ENCODE data around the gene MAPT.

MAPT gene

DNA sequence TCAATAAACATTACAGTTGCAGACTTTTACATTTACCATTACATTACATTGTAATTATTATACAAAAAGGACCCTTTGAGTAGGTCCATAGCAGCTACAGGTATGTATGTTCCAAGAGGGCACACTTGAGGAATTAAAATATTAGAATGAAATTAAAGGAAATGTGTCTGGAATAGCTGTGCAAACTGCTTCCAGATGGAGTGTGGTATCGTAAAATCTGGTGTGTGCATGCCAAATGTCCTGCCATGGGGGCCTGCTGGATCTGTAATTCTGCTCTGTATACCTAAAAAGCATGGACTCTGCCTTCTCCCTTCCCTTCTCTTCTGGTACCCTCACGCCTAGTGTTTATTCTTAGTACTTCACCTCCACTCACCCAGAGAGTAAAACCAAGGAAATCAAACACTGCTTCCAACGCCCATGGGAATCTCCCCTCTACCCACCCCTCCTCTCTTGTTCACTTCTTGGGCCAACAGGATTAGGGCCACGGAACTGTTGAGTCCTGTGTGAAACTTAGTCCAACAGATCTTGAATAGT lies 143.4 kb downstream of the MAPT start:
- DNase-seq = no peak

DNA sequence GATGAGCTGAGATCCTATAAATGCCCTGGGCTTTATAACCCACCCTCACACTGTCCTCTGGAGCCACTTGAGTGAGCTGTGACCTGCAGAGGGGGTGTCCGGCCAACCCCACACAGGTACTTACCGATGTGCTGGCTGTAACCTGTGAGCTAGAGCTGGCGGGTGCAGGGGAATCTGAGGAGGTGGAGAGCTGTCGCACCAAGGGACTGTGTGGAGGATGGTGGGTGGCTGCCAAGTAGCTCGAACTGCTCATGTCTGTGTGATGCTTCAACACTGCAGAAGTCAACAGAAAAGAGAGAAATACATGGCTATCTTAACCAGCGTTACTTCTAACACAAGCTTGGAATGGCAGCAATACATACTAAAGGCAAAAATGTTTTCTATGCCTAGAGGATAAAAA lies 144.1 kb downstream of the MAPT start:
- DNase-seq = no peak

DNA sequence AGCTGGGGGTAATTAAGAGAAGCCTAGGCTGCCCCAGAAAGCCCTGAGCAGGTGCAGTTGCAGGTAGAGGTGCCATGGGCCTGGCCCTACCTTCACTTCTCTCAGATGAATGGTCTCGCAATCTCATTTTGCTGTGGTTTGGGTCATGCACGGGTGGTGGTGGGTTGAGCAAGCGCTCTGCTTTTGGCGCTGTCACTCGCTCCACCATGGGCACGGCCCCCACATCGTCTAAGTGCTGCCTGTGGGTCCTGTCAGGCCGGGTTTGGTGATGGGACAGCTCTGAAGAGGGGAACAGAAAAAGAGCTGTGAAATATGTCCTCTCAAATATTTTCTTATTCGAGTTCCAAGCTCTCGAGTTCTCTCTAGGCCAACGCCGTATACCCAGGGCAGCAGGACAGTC lies 144.6 kb downstream of the MAPT start:
- no peak for DNase-seq

DNA sequence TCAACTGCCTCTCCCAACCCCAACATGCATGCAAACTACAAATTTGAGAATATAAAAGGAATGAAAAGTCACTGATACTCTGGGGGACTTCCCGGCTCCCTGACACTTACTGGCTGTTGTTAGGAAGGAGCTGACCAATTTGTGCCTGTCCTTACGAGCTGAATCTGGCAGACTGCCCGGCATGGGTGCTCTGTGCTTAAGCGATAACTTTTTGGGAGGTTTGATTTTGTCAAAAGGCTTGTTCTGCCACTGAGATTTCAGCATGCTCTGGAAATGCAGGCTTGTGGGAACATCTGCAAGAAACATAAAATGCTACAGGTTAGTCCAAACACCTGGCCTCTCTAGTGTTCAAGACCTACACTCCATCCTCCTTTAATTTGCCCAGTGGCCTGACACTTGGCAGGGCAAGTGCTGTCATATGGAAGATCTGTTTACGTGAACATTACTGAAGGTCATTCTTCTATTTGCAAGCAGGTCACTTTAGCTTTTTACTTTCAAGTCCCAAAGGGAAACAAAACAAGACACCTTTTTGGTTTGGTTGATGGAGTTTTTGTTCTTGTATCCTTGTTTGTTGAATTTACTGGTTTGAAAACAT lies 145.3 kb downstream of the MAPT start:
- no peak for DNase-seq

DNA sequence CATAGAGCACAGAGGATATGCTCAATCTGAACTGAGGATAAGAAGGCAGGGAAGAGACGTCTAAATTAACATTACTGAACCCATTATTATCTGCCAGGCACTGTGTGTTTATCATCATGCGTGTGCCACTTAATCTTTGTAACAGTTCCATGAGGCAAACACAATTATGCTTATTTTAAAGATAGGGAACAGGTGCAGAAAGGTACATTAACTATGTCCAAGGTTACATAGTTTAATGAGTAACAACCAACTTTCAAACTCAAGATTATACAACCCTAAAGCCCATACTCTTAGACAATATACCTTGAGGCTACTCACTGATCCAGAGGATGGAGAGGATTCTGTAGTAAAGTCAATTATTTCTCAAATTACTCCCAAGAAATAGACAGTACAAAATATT lies 147.9 kb downstream of the MAPT start:
- DNase-seq = no peak

DNA sequence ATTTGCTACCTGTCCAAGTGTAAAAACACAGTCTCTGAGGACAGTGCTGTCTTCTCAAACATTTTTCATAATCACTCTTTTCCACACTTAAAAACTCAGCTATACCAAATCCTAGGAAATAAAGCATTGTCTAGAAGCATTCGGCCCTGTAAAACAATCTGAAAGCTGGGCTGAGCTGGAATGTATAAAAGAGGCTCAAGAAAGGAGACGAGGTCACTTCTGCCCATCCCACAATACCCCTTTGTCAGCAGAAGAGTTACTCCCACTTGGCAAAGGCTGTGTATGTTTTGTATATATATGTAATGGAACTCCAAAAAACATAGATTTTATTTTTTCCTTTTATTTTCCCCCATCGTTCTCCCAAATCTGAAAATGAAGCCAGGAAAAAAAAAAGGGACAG lies 148.6 kb downstream of the MAPT start:
- DNase-seq = no peak

DNA sequence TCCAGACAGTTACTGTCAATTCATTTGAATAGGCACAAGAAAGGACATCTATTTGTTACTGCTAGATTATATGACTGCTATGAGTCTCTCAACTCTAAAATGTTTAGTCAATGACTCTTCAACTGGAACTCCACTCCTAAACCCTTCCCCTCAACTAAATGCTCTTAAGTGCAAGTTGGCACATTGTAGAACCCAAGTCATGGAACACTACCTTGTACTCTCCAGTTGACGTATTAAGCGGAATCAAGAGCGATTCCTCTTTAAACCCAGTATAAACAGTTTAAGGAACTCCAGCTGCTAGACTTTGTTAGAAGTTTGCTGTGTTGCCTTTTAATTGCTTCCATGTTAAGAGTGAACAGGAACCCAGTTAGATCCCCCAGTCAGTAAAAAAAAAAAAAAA lies 149.3 kb downstream of the MAPT start:
- no peak for DNase-seq

DNA sequence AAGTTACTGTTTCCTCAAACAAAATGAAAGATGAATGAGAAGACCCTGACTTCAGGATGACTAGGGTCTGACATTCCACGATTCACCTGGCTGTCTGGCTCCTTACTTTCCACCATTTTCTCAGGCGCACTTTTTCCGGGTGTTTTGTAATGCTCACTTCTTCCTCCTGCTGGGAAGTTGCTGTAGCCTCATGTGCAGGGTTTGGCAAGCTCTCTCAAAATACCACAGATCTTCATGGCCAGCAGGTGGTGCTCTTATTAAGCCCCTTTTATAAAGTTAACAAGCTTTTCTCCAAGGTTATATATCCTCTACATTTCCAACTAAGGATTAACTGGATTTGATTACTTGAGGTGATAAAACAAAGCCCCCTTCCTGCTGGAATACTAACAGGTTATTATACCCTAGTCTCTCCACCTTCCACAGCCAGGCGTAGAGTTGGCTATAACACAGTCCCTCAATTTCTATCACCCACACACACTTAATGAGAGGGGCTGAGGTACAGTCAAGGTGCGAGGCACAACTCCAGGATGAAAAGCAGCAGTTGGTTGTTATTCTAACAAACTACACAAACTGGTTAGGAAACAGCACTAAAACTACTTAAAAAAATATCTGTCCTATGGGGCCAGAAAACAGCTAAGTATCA lies 150.1 kb downstream of the MAPT start:
- DNase-seq = peak; percentile 90

DNA sequence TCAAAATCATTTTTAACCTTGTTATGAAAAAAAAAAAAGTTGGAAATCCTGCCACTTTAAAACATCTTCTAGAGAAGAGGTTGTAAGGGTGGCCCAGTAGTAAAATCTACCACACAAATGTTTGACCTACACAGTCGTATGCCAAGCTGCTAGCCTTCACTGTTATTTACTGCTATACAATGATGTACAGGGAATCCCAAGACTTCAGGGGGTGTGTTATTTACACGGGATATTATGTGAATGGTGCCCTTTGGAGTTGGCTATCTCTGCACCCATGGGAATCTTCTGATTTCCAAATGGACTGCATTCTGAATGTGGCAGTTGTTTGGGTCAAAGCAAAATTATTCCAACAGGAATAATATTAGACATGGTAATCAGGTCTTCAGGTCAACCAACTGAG lies 150.6 kb downstream of the MAPT start:
- DNase-seq = no peak

DNA sequence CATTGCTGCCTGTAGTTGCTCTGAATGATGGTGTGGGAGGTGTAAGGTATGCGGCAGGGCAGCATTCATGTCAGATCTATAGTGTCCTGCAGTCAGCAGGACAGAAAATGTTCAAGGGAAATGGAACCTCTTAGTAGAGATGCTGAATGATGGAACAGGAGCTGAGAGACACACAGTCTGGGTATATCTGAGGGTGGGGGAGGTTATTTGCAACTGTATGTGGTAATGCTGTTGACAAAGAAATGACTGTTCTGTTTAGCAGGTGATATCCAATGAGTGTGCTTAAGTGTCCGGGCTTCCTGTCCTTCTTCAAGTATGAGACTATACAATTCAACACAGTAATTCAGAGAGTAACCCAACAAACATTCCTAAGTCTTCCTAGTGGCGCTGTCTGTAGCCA lies 151.3 kb downstream of the MAPT start:
- DNase-seq = no peak

DNA sequence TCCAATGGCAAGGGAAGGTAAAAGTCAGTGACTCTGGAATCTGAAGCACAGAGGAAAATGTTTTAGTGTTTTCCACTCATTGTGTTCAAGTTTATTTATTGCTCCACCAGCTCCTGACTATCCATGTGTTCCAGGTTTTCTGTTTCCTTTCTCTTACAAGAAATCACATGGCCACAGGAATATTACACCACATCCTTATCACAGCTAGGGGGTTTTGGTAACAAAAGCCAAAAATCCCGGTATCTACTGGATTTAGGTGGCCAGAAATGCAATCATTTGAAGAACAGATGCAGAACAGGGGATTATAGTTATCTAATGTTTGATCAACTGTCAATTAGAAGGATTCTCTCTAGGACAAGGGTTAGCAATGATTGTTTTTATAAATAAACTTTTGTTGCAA lies 152.6 kb downstream of the MAPT start:
- no peak for DNase-seq

DNA sequence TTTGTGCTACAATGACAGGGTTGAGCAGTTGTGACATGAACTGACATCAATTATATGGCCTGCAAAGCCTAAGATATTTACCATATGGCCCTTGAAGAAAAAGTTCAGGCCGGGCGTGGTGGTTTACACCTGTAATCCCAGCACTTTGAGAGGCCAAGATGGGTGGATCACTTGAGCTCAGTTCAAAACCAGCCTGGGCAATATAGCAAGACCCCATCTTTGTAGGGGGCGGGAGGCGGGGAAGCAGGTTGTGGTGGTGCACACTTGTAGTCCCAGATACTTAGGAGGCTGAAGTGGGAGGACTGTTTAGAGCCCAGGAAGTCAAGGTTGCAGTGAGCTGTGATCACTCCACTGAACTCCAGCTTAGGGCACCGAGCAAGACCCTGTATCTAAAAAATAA lies 153.0 kb downstream of the MAPT start:
- DNase-seq = no peak

DNA sequence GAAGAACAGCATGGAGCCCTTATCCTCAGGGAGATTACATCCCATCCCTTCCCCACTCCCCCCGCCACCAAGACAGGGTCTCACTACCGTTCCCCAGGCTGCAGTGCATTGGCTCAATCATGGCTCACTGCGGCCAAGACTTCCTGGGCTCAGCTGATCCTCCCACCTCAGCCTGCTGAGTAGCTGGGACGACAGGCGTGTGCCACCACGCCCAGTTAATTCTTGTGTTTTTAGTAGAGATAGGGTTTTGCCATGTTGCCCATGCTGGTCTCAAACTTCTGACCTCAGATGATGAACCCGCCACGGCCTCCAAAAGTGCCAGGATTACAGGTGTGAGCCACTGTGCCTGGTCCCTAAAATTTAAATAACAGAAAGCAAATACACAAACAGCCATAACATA lies 153.5 kb downstream of the MAPT start:
- no peak for DNase-seq

DNA sequence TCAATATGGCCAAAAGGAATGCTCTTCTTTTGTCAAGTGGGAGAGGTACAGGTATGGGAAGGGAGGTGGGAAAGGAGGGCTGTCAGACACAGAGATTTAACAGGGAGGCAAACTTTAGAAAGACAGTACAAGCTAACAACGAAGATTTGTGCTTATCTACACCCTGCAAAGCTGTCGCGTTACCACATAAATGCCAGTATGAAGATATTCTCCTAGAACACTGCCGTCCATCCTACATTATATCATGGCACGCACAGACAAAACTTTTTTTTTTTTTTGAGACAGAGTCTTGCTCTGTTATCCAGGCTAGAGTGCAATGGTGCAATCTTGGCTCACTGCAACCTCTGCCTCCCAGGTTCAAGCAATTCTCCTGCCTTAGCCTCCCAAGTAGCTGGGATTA lies 155.3 kb downstream of the MAPT start:
- no peak for DNase-seq

DNA sequence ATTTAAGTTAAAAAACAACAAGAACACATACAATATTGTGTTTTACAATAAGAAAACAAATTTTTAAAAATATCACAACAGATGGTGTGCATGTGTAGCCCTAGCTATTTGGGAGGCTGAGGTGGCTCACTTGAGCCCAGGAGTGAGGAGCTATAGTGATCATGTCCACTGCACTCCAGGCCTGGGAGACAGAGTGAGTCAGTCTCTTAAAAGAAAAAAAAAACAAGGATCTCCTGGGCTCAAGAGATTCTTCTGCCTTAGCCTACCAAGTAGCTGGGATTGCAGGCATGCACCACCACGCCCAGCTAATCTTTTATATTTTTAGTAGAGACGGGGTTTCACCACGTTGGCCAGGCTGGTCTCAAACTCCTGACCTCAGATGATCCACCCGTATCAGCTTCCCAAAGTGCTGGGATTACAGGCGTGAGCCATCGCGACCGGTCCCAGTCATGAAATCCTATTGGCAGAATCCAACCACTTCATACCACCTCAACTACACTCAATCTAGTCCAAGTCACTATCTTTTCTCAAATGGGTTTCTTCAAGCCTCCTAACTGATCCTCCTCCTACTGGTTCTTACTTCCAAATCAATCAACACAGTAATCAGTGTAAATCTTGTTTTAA lies 159.7 kb downstream of the MAPT start:
- DNase-seq = no peak

DNA sequence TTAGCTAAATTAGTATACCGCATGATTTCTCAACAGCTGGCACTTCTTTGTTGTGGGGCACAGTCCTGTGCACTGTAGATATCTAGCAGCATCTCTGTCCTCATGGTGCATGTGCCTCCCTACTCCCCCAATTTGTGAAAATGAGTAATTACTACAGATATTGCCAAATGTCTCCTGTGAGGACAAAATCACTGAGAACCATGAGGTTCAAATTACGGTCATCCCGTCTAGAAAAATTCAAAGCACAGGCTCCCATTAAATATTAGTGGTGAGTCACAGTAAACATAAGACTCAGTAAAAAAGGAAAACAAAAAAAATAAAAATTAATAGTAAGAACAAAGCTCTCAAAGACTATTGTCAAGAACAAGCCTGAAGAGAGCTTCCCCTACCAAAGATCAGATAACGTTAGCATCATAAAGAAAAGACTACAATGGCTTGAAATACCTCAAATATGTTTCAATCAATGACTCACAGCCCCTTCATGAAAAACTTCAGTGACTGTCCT lies 162.5 kb downstream of the MAPT start:
- no peak for DNase-seq

DNA sequence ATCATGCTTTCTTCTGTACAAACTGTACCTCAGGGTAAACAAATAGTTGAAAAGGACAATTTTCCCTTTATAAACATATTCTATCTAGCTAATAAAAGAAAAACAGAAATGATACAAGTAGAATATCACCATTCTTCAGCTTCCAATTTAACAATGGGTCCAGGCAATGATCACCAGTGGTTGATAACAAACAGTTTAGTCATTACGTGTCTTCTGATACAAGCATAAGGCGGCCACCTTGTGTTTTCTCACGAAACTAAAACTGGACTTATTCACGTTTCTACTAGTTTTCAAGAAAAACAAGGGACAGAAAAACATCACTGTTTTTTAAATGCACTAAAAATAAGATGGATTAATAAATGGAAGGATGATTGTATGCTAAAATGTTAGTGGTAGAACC lies 163.0 kb downstream of the MAPT start:
- DNase-seq = no peak

DNA sequence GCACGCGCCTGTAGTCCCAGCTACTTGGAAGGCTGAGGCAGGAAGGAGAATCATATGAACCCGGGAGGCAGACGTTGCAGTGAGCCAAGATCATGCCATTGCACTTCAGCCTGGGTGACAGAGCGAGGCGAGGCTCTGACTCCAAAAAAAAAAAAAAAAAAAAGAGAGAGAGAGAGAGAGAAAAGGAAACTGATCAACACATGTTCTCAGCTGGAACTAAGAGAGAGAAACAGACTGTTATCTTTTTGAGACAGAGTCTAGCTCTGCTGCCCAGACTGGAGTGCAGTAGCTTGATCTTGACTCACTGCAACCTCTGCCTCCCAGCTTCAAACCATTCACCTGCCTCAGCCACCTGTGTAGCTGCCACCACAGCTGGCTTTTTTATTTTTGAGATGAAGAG lies 165.1 kb downstream of the MAPT start:
- no peak for DNase-seq

DNA sequence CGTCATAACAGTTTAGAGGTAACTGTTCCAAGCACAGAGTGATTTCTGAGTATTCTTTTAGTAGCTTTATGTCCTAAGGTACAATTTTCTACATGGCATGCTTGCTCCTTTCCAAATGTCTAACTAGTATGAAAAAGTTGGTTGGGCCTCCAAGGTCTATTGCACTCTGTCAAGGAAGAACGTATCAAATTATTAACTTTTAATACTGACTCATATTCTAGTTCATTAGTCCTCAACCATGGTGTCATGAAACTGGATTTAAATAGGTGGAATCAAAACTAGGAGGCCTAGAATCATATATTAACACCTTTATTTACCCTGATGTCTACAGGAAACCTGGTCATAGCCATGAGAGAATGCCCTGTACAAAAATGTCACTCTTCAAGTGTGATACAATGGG lies 166.1 kb downstream of the MAPT start:
- no peak for DNase-seq

DNA sequence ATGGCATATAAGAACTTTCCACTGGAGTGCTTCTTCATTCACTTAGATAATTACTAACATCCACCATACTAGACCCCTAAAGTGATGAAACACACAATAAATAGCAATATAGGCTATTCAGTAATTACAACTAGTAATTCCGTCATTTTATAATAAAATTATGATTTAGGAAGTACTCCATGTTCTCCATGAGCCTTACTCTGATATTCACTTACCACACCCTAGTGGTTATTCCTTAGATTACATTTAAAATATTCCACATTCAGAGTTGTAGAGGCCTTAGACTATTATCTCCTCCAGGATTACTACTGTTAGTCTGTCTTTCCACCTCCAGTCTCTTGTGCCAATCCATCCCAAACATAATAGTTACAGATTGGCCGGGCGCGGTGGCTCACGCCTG lies 167.1 kb downstream of the MAPT start:
- DNase-seq = peak; percentile 11

DNA sequence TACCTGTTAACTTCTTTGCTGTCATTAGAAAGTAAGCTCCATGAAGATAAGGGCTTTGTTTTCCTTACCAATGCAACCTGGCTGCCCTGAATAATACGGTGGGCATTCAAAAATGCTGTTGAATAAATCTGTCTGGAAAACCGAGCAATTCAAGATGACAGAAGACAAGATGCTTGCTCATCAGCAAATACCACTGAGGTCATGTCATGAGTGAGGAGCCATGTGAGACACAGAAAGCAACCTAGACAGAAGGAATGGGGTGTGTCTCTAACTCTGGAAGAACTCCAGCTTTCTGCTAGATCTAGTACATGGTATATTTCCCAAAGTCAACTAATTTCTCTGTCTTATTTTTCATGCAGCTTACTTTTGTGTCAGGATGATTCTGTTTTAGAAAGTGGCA lies 168.9 kb downstream of the MAPT start:
- DNase-seq = no peak

DNA sequence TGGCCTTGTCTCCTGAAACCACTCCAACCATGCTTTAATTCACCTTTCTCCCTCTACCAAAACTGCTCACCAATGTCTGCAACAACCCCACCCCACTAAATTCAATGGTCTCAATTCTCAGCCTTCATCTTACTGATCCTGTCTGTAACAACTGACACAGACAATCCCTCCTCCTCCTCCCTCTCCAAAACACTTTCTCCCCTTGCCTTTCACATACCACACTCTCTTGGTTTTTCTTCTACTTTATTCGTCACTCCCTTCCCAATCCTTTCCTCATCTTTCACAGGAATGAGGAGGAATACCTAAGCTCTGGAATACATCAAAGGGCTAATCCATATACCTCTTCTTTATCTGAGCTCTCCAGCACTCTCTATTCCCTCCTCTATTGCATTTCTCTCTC lies 170.1 kb downstream of the MAPT start:
- no peak for DNase-seq

DNA sequence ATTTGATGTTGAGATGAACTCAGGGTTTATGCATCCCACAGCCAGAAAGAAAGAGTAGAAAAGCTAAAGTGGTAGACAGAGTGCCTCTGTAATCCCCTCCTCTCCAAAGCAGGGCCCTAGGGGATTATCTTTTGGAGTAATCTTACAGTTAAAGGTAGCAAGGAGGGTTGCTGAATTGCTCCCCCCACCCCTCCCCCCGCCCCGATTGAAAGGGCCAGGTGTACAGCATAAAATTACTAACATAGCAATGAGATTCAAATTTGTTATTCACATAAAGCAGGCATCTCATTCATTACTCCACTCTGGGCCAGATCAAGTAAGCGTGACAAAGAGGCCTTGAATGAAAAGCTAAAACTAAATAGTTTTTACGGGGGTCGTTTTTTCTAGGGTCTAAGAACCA lies 177.4 kb downstream of the MAPT start:
- no peak for DNase-seq

DNA sequence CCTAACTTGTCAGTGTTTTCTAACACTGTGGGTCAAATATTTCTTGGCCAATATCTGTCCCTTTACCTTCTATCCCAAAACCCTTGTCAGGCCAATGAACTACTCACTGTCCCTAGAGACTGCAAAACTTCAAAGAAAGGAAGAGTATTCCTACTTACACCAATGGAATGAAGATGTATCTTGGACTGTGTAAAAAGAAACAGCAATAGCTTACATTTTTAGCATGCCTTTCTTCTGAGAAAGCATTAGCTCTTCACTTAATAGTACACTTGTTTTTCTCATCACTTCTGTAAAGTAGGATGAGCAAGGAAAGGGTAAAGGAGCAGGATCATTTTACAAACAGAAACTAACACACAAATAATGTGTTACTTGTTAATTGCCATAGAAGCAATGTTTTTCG lies 178.6 kb downstream of the MAPT start:
- no peak for DNase-seq

DNA sequence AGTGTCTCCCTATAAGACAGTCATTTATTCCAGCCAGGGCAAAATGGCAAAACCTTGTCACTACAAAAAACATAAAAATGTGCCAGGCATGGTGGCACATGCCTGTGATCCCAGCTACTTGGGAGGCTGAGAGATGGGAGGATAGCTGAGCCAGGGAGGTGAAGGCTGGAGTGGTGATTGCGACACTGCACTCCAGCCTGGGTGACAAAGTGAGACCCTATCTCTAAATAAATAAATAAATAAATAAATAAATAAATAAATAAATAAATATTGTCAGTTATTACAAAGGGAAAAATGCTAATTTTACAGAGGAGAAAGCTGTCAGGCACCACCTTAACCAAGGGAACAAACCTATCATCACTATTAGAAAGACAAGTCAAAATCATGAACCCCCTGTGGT lies 180.2 kb downstream of the MAPT start:
- DNase-seq = no peak

Data from NCI-H1694 treated with DMSO at 0.1 percent for 48 hours (cell line).